ENCODE data around the gene TCEA3.
A peak's percentile ranks its signal among the peaks of the same experiment; 100 is the strongest.

TCEA3 gene

DNA sequence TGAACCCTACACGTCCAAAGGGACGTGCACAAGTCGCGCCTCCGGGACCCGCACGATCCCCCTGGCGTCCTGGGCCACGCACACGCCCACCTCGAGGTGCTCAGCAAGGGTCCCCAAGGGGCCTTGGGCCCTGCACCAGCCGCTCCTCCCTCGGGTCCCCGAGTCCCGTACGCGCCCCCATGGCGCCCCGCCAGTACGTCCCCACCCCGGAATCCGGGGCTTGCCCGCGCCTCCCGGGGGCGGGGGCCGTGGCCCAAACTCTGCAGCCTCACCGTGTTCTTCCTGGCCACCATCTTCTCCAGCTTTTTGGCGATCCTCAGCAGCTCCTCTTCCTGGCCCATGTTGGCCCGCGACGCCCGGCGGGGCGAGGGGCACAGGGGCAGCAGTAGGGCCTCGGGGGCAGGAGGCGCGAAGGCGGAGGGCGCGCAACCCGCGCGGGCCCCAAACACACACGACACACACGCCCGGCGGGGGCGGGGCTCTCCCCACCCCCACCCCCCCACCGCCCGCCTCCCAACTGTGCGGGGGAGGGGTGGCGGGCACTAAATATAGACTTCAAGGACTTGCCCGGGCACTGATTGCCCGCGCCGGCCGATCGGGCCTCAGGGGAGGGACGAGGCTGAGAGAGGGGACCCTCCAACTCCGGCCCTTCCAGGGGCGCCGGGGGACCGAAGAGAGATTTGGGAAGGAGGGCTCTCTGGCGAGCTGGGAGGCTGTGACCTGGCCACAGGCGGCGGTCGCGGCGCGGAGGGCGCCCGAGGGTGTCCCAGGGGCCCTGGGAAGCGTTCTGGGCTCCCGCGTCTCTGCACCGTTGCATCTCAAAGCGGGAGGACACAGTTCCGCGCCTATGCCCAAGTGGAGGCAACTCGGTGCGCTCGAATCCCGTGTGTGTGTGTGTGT is at the start of gene TCEA3:
TCEA3 (minus strand) TSS at position 456 of the 900 bp plus-strand sequence; CDS start at position 341, 115 bp downstream.
- peak; percentile 61 for DNase-seq

DNA sequence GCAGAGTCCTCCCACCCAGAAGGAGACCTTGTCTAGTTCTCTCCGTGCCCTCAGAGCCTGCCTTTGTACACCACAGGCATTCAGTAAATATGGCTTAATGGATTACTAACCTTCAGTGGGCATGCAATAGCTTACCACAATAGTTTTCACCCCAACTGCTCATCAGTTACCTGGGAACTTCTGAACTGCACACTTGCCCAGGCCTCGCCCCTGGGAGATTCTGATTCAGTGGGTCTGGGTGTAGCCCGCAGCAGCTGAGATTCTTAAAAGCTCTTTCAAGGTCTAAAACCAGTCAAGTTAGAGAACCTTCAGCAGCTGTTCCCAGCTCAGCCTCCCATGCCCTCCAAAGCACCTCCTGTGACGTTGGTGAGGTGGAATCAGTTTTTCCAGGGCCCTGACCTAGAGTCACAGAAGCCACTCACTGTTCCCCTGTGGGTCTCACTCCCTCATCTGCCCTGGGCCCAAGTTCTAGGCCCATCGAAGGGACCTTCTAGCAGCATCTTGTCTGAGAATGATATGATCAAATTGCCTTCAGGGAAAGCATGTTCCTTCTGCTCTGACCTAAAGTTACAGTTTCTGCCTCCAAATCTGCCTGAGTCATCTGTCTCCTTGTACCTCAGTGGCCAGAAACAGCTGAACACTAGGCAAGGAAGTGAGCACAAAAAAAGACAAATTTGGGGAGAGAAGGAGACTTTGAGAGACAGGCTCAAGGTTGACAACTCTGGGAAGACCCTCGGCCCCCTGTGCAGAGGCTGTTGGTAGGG is 48.7 kb upstream of the TCEA3 start:
- DNase-seq, result no peak

DNA sequence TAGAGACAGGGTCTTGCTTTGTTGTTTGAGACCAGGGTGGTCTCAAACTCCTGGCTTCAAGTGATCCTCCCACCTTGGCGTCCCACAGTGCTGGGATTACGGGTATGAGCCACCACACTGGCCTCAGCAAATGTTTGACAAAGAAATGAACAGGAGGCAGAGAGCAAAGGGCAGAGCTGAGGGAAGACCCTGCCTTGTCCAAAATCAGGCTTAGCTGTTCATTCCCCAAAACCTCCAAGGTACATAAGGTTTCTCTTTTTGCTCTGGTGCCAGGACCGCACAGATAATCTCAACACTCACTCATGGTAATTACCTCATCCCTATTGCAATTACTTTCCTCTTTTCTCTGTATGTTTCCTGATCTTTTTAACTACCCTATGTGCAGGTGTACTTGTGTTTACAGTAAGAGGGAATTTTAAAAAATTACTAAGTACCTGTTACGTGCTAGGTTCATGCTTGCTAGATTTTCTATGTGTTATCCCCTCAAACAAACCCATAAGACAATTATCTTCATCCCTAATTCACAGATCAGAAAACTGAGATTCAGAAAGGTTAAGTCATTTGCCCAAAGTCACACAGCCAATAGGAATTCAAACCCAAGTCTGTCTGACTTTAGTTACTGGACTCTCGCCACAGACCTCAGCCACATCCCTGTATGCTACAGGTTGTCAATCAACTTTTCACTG is 47.9 kb upstream of the TCEA3 start:
- DNase-seq, result no peak

DNA sequence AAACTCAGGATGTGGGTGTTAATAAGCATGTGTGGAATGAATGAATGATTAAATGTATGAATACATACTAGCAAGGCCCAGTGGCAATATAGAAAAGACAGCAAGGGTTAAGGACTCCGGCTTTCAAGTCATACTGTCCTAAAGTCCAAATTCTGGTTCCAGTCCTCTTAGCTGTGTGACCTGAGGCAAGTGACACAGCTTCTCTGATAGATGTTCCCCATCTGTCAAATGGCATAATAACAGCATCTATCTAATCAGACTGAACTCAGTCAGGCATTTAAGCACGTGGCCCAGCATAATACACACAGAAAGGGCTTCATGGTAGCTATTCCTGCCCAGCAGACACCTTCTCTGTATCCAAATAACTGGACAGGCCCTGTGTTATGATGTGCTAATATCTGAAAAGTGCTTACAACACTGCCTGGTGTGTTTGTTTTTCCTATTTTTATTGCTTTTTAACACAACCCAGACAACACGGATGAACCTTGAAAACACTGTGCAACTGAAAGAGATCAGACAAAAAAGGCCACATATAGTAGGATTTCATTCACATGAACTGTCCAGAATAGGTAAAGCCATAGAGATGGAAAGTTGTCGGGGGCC is 47.0 kb upstream of the TCEA3 start:
- no peak for DNase-seq

DNA sequence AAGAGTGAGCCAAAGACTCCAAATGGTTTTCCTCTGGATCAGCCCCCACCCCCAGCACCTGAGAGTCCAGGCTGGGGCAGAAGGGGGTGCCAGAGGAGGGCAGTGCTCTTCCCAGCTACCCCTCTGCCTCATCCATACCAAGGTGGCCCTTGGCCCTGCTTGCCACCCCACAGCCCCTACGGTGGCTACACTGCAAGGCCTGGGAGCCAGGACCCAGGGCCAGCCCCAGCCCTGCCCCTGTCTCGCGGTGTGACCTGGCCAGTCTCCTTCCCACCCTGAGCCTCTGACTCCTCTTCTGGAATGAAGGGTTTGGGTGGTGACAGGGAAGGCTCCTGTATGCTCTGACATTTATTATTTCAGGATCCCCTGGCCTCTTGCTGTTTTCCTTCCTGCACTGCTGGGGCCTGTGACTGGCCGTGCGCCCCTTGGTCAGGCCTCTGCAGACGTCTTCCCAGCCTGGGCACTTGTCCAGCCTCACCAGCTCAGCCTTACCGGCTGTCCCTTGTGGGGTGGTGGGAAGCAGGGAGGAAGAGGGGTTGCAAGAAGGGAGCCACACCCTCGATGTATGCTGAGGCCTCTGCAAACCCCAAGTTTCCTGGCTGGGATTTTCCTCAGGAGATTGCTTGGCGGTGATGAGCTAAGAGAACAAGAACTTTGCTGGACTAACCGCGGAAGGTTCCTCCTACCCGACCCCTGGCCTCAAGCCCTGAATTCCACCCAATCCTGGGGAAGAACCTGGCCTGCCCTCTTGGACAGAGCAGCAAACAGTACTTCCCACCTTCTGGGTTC is 45.9 kb upstream of the TCEA3 start:
- peak; percentile 28 for DNase-seq

DNA sequence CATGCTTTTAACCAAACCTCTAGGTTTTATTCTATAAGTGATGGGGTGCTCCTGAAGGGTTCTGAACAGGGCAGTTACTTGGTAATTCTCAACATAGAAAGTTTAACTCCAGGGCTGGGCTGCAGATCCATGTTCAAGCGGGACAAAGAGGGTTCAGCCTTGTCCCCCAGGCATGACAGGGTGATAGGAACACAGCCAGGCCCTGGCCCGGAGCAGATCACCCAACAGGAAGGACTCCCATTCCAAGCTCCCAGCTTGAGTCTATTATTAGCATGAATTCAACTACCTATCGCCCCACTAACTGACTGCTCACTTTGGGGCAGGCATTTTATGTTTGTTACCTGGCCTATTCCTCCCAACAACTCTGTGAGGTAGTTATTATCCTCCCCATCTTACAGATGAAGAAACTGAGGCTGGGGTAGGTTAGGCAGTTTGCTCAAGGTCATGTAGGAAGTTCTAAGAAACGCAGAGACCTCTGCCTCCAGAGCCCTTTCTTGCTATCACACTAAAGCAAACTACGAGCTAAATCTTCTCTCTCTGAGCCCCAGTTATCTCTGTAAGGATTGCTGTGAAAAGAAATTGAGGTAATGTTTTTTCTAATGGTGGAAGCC is 44.9 kb upstream of the TCEA3 start:
- DNase-seq, result no peak

DNA sequence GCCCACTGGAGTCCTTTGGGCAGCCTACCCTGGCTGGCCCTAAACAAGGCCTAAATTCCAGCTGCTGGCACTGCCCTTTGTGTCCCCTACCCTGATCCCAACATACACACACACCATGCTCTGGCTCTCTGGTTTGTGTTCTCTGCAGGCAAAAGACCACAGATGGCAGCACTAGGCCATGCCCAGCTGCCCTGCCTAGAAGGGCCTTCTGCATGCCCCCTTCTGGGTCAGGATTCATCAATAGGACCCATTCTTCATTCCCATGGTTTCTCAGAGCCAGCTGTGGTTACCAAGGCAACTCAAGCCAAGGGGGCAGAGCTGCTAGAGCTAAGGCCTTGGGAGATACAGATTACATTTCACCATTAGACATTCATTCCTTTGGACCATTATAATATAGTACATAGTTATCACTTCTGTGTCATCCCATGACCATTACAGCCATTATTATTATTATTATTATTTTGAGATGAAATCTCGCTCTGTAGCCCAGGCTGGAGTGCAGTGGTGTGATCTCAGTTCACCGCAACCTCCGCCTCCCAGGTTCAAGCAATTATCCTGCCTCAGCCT is 42.0 kb upstream of the TCEA3 start:
- peak; percentile 24 for DNase-seq

DNA sequence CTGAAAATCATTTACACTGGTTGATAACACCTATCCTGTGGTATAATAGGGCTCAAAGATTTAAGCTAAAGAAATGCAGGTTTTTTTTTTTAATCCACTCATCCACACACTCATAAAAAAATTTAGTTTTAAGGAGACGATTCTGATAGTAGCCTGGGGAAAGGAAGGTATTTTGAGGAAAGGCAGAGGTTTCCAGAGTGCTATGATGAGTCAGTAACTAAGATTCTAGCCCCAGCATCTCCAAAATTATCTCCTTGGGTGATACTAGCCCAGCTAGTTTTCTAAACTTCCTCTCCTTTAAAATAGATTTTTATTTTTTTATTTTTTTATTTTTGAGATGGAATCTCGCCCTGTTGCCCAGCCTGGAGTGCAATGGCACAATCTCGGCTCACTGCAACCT is 38.7 kb upstream of the TCEA3 start:
- DNase-seq, result no peak

DNA sequence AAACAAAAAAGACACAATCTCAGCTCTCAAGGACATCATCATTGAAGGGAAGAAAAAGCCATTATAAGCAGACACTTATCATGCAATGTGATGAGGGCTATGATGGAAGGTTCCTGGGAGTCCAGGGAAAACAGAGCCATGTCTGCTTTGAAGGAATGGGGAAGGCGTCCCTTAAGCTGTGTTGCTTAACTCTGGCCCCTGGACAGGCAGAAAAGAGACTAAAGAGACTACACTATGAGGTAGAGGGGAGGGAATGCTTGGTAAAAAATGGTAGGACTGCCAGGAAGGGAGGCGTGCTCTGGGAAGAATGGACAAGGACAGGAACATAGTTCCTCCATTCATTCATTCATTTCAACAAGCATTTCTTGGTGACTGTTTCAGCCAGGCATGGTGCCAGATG is 38.2 kb upstream of the TCEA3 start:
- no peak for DNase-seq

DNA sequence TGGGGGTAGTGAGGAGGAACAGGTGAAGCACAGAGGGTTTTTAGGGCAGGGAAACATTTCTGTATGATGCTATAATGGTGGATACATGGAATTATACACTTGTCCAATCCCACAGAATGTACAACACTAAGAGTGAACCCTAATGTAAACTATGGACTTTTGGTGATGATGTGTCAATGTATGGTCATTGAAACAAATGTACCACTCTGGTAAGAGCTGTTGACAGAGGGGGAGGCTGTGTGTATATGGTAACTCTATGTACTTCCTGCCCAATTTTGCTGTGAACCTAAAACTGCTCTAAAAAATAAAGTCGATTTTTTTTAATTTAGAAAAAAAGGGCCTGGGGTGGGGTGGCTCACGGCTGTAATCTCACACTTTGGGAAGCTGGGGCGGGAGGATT is 36.5 kb upstream of the TCEA3 start:
- no peak for DNase-seq

DNA sequence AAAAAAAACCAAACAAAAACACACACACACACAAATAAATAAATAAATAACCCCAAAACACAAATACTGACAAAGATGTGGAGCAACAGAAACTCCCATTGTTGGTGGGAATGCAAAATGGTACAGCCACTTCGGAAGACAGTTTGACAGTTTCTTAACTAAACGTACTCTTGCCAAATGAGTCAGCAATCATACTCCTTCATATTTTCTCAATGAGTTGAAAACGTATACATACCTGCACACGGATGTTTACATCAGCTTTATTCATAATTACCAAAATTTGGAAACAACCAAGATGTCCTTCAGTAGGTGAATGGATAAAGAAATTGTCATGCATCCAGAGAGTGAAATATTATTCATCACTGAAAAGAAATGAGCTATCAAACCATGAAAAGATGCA is 36.0 kb upstream of the TCEA3 start:
- DNase-seq, result no peak

DNA sequence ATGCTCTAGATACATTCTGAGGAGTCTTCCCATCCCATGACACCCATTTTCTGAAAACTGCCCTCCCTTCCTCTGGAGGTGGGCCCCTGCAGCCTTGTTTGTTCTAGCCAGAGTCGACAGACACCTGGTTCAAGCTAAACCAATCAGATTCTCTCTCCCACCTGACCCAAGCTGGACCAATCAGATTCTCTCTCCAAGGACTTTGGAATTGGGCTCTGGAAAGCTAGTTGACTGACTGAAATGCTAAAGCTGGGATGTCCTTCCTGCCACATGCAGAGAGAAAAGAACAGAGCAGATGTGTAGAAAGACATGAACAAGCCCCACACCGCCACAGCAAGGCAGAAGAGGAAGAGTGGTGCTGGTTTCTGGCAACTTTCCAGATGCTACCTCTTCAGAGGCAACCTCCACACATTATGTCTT is 34.8 kb upstream of the TCEA3 start:
- no peak for DNase-seq

DNA sequence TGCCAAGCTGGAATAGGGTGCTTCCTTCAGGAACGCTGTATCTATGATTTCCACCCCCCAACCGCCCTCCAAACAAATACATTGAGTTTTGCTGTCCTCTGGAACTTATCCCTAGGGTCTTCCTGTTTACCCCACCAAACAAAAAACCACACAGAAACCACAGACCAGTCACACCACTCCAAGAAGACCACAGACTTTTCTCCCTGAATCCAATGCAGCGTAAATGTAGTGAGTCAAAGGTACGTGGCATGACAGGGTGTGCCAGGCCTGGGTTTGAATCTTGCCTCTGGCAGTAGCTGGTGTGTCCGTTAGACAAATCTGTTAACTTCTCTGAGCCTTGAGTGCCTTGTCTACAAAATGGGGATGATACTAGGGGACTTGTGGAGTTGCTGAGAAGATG is 31.7 kb upstream of the TCEA3 start:
- no peak for DNase-seq

DNA sequence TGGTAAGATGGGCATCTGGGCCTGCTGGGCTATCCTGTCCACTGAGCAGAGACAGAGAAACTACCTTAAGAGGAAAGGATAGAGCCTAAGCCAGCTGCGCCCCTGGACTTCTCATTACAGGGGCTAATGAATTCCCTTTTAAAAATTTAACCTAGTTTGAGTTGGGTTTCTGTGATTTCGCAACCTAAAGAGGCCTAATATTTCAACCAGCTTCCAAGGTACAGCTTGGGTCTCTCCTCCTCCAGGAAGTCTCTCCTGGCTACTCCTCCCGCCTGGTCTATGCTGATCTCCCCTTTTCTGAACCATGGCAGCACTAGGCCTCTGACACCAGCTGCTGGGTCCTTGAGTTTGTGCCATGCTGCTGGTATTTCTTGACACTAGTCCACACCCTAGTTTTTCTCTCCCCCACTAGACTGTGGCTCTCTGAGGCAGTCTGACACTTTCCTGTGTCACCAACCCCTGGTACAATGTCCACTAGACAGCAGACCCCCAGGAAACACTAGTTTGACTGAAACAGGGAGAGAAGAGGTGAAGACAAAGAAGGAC is 29.0 kb upstream of the TCEA3 start:
- DNase-seq, result no peak

DNA sequence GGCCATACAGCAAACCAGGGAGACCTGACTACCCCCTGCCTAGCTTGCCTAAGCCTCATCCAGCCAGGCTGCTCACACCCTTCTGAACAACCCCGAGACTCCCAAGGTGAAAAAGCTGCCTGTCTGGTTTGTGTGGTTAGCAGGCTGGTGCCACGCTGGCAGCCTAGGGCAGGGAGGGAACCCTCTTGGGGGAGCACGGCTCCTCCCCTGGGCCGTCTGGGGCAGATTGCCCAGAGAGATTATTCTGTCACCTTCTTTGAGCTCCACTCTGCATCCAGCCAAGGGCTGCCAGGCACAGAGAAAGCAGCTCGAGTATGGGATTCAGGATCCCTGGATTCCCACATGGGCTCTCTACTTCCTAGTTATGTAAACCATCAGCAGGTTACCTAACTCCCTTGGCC is 27.5 kb upstream of the TCEA3 start:
- DNase-seq, result peak; percentile 30

DNA sequence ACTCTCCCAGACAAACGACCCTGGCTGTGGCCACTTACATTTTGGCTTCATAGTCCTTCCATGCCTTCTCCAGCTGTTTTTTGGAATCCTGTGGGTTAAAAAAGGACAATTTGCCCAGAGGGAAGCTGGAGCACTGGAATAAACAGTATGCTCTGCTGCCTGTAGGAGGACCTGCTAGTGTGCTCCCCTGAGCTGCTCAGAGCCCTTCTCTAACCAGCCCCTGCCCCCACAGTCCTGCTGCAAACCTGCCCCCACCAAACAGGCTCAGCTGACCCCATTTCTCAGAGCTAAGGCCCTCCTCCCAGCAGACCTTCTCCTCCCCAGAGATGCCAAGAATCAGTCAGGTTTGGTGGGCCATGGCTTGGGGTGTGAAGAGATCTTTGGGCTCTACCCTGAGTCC is 26.9 kb upstream of the TCEA3 start:
- DNase-seq, result no peak

DNA sequence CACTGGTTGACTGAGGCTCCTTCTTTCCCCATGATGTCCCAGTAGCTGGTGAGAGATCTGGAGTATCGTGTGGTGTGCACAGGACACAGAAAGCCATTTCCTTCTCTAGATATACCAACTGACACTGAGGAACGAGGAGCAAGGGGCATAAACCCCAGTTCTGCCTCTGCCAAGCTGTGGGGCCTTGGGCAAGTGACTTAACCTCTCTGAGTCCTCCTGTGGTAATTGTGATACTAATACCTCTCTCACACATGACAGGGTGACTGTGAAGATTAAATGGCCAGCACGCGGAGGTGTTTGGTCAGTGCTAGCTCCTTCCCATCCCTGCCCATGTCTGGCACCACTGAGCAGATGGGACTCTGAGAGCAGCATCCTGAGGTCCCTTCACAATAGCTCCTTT is 26.3 kb upstream of the TCEA3 start:
- DNase-seq, result no peak

DNA sequence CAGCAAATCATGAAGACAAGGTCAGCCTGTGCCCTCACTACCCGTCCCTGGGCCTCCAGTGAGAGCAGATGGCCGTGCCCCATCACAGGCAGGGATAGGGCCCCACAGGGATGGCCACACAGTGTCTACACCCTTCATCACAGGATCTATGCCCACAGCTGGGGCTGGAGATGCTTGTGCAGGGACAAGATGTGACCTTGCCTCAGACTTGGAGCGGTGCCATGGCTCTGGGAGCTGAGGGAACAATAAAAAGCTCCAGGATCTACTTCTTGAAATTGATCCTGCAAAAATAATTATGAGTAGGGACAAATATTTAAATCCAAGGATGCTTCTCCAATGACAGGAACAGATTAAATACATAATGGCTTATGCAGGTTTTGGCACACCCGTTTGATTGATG is 25.4 kb upstream of the TCEA3 start:
- no peak for DNase-seq

DNA sequence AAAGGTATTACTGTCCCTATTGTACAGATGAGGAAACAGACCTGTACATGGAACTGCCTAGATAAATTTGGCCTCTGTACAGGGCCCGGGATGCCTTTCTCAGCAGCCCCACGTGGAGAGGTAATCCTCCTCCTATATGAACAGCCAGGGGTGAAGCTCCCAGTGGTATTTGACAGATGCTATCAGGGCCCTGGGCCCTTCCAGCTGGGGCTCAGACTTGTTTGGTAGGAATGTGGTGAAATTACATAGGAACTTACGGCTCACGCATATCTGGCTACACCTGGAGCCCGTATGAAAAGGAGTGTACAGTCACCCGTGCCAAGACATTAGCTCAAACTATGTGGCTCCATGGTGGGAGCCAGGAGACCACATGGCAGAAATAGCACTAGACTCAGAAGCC is 24.8 kb upstream of the TCEA3 start:
- DNase-seq, result no peak

DNA sequence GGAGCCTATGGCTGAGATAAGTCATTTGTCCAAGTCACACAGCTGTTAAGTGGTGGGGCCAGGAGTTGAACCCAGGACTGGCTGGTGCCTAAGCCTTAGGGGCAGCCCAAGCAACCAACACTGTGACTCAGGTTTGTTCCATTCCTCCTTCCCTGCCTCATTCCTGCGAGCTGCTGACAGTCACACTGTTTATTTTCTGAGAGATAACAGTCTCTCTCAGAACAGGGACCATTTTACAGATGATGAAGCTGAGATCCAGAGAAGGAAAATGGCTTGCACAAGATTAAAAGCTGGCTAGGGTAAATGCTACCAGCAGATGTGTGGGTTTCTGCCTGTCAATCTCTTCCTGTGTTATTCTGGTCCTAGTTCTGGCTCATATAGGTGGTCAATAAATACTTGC is 24.3 kb upstream of the TCEA3 start:
- no peak for DNase-seq

DNA sequence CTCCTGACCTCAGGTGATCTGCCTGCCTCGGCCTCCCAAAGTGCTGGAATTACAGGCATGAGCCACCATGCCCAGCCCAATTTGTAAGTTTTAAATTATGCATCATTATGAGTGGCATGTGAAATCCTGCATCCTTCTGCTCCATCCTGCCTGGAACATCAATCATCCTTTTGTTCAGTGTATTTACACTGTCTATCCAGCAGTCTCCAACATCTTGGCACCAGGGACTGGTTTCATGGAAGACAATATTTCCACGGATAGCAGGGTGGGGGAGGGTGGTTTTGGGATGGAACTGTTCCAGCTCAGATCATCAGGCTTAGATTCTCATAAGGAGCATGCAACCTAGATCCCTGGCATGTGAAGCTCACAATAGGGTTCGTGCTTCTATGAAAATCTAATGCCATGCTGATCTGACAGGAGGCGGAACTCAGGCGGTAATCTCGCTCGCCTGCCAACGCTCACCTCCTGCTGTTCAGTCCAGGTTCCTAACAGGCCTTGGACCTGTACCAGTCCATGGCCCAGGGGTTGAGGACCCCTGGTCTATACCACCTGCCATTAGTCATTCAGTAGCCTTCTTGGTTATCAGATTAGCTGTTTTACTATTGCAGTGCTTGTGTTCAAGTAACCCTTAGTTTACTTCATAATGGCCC is 22.2 kb upstream of the TCEA3 start:
- no peak for DNase-seq
